GM19099 (cell line): ENCODE results near the gene CINP.

ENCODE experiments used
- POLR2A ChIP-seq: IDR thresholded peaks from 3 replicates; pipeline ENCODE4 v1.6.1; 2011; ENCODE audit warnings: low read depth; ENCODE audit not compliant: insufficient read length; ENCODE audit errors: extremely low read depth

The CINP gene

GRCh38 chr14:102370305-102370809 is 7.7 kb upstream of the CINP start:
- no peak for TF ChIP-seq POLR2A

GRCh38 chr14:102363182-102363943 is 673 bp upstream of the CINP start:
- TF ChIP-seq POLR2A = no peak

- no peak for TF ChIP-seq POLR2A
Observed at GRCh38 chr14:102362084-102362483, 606 bp downstream of the CINP start.

GRCh38 chr14:102360388-102360787 is 2.3 kb downstream of the CINP start:
- no peak for TF ChIP-seq POLR2A

- no peak for TF ChIP-seq POLR2A
Observed at GRCh38 chr14:102359341-102359740, 3.3 kb downstream of the CINP start.

GRCh38 chr14:102356280-102356679 is 6.4 kb downstream of the CINP start:
- no peak for TF ChIP-seq POLR2A

- TF ChIP-seq POLR2A = no peak
Observed at GRCh38 chr14:102353126-102353619, 9.5 kb downstream of the CINP start.

GRCh38 chr14:102352213-102352612 is 10.5 kb downstream of the CINP start:
- TF ChIP-seq POLR2A = no peak

- TF ChIP-seq POLR2A = no peak
Observed at GRCh38 chr14:102351023-102351422, 11.7 kb downstream of the CINP start.

GRCh38 chr14:102348376-102348775 is 14.3 kb downstream of the CINP start:
- TF ChIP-seq POLR2A = no peak

- TF ChIP-seq POLR2A = no peak
Observed at GRCh38 chr14:102346645-102347044, 16.0 kb downstream of the CINP start.

GRCh38 chr14:102345232-102345631 is 17.5 kb downstream of the CINP start:
- TF ChIP-seq POLR2A = no peak

- TF ChIP-seq POLR2A = no peak
Observed at GRCh38 chr14:102344485-102344884, 18.2 kb downstream of the CINP start.

GRCh38 chr14:102344084-102344483 is 18.6 kb downstream of the CINP start:
- no peak for TF ChIP-seq POLR2A

GRCh38 chr14:102342238-102342637 is 20.5 kb downstream of the CINP start:
- no peak for TF ChIP-seq POLR2A

GRCh38 chr14:102341566-102341965 is 21.1 kb downstream of the CINP start:
- no peak for TF ChIP-seq POLR2A
